Measurements from ENCODE around the gene FXYD6.

FXYD6 gene

GRCh38 chr11:117827521-117828511, 48.6 kb downstream of the FXYD6 start:
- peak; percentile 14 for DNase-seq

DNA sequence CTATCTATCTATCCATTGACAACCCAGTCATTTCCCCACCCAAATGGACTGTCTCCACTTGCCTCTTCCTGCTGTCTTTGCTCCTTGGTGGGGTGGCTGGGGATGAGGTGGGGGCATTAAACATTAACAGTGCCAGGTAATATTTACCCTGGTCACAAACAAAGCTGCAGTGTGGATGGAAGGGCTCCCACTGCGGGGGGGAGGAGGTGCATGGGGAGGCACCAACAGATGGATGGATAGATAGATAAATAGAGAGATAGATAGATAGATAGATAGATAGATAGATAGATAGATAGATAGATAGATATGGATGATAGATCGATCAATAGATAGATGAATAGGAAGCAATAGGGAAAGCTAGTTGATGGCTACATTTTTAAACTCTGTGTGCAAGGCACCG, 49.6 kb downstream of the FXYD6 start:
- no peak for DNase-seq

DNA sequence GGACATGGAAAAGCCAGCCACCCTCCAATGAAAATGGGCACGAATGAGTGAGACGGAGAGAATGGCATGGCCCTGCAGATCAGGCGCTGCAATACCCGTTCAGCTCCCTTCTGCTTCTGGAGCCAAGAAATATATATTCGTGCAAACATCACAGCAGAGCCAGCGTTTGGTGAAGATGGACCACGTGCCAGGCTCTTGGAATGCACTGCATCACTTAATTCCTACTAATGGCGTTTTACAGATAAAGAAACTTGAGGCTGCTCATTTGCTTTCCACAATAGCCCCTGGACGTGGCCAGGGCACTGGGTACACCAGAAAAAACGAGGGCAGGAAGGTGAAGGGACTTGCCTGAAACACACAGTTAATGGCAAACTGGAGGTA, 50.3 kb downstream of the FXYD6 start:
- DNase-seq = no peak

DNA sequence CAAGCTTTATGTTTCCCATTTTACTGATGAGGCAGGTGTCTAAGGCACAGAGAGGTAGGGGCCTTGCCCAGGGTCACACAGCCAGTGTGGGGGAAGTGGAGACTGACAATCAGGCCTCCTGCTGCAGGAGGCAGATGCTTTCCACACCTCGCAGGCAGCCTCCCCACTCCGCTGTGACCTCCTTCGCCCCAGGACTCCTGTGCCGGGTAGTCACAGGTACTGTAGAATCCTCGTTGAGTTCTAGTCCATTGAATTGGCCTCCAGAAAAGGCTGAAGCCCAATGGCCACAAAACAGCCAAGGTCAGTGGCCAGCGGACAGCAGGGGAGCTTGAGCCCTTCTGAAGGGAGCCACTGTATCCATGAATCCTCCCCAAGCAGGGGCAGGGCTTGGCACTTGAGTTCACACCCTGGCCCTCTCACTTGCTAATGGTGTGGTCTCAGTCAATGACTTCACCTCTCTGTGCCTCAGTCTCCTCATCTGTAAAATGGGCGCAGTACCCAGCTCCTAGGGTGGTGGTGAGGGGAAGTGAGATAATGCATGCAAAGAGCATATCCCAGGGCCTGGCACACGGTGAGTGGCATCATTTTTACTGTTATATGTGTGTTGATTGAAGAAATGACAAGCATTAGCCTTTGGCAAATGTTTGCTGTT, 50.8 kb downstream of the FXYD6 start:
- DNase-seq = no peak

DNA sequence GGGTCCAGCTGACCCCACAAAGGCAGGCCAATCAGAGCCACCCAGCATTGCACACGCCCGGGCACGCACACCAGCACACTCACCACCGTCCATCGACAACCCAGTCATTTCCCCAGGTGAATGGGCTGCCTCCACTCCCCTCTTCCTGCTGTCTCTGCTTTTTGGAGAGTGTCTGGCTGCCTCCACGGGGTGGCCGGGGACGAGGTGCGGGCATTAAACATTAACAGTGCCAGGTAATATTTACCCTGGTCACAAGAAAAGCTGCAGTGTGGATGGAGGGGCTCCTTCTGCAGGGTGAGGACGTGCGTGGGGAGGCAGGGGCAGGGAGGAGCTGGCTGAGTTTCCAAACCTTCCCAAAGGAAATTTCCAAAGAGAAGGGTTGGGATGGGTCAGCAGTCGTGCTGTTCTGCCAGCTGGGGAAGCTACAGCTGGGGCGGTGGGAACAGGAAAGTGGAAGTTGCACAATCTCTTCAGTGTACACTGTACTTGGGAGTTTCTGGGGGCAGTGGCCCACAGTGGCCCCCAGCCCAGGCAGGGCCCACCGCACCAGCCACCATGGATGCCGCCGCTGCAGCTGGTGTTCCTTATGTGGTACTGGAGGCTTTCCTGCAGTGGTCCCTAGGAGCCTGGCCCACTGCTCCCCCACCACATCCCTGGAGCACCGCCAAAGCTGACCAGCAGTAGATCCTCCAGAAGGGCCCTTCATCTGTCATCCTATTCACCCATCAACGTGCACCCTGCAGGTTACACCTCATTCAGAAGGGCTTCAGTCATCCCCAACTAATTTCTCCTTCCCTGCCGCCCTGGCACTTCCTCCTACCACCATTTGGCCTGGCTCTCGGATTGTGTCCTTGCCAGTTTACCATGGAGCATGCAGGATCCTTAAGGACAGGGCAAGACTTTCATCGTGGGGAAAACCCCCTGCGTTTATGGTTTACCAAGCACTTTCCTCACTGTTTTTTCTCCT, 51.6 kb downstream of the FXYD6 start, which contains the start of gene FXYD2:
TSS of gene FXYD2 (minus strand) at position 174 of the 967 bp plus-strand sequence. CDS start at position 108, 66 bp downstream.
- no peak for DNase-seq

- DNase-seq = no peak
These were observed 52.5 kb downstream of the FXYD6 start for GRCh38 chr11:117823946-117824420.

DNA sequence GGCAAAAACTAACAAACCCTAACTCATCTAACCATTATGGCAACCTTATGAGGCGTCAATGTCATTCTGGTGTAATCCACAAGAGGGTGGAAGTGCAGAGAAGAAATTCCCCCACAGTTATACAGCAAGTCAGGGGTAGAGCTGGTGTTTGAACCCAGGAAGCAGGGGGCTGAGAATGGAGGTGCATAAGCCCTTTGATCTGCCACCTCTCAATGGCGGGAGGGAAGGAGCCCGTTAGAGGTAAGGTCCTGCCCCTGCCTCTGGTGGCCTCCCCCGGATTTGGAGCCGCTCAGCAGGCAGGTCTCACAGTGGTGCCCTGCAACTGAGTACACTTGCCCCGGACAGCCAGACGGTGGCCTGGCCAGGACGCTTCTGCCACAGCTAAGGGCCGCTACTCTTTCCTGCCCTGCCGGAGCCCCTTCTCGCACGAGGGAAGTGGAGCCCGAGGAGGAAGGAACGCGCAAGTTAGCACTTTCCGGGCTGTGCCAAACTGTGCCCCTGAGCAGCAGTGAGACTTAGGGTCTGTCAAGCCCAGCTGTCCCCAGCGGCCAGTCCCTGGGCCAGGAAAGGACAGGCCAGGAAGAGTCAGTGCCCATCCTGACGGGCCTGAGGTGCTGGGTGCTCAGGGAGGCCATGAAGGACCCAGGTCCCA, 53.0 kb downstream of the FXYD6 start:
- DNase-seq = peak; percentile 42

DNA sequence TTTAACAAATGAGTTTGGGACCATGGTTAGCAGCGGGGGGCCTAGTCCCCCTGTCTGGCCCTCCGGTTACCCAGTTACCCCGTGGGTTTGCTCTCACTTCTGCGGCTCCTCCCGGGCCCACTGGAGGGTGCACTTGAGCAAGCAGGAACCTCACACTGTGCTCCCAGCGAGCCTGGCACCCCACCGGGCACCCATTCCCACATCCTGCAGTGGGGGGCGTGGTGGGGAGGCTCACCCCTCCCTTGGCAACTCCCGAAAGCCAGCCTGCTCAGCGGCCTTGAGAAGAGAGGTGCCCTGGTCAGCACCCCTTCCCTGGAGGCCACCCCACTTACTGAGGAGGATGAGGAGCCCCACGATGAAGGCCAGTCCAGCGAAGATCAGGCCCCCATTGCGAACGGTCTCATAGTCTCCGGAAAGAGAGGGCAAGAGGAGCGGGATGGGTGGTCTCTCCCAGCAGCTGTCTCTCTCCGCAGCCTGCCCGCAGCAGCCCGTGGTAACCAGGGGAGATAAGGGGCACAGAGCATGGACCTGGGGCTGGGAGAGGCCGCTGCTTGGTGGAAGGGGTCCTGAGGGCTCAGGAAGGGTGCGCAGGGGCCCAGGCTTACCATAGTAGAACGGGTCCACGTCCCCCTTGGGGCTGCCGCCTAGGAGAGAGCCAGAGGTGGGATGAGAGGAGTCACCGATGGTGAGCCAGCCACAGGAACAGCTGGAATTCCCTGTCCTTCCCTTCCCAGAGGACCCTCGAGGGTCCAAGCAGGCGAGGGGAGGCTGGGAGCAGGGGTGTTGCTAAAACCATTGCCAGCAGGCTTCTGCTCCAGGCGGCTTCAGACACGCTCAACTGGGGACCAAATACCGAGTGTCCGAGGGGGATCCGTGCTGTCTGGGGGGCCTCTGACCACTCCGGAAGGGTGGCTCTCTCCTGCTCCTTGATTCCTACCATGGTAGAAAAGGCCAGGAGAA, 54.1 kb downstream of the FXYD6 start:
- DNase-seq = peak; percentile 78

- DNase-seq = no peak
These were observed 55.0 kb downstream of the FXYD6 start for GRCh38 chr11:117821431-117821830.

DNA sequence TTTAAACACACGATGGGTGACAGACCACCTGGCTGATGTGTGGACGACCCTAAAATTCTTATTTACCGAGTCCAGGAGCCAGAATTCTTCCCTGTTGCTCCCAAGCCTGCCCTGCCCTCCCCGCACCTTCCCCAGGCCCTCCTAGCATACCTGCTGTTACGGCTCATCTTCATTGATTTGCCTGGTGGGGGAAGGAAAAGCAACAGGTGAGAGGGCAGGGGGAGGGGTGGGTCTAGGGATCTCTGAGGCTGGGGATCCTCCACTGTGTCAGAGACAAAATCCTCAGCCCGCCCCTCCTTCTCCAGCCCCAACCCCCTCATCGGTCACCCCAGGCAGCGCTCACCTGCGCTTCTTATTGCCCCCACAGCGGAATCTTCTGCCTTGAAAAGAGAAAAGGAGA, 55.9 kb downstream of the FXYD6 start:
- DNase-seq = no peak

- no peak for DNase-seq
These were observed 56.4 kb downstream of the FXYD6 start for GRCh38 chr11:117820071-117820470.

DNA sequence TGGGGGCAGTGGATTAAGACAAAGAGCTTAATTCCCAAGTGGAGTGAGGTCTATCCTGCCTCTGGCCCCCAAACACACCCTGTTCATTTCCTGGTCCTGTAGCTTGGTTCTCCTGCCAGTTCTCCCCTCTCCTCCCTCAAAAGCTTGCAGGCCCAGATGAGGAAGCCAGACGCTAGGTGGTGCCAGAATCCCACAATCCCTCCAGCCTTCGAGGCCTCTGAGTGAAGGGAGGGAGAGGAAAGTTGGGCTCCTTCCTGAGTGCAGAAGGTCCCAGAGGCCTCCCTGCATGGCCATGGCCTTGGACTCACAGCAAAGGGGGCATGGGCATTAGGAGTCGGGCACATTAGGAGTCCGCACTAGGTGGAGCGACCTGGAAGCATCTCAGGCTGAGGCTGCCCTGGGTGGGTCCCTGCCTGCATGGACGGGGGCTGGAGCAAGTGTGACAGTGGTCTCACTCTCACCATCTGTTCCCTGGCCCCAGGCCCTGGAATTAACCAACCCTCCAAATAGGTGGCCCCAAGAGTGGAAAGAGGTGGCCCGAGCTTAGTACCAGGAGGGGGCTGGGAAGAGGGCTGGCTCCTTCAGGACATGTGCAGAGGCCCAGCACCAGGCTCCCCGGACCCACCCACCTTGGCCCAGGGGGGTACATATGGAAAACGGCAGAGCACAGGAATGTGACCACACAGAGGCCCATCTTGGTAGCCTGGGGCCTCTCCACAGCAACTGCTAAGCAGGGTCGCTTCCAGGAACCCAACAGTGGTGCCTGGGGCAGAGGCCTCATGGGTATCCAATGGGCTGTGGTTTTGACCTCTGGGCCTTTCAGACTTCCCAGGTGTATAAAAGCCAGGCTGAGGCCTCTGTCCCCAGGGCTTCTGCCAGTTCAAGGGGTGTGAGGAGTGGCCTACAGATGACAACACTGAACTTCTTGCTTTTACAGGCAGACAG, 57.1 kb downstream of the FXYD6 start:
- DNase-seq = peak; percentile 29

DNA sequence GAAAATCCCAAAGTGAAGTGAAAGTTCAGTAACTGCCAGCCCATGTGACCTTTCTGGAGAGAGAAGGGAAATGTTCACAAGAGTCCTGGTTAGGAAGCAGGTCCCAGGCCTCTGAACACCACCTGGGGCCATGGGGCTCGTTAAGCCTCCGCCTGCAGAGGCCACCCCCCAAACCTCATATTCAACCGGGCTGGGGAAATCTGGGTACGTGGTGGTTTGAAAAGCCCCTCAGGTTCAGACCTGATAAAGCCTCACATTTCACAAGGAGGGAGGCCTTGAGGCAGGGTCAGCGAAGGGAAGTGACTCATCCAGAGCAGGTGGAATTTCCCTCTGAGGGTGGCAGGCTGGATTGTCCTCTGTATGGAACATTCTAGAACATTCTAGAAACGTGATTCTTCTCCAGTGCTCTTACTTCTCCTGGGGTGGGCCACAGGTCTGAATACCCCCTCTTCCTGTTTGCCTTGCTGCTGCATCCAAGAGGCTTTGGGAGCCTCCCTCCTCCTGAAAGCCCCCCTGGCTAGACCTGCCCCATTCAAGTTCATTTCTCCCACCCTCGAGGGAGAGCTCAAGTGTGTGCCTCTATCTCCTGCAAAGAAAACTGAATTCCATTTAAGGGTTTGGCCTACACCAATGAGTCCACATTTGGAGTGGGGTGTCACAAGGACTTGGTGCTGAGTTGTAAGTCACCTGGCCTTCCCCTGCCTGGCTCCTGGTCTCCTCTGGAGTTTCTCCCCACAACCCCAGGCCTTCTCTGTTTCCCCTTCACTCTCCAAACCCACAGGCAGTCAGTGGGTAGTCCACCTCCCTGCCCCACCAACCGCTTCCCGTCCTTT, 58.2 kb downstream of the FXYD6 start:
- DNase-seq = peak; percentile 62

DNA sequence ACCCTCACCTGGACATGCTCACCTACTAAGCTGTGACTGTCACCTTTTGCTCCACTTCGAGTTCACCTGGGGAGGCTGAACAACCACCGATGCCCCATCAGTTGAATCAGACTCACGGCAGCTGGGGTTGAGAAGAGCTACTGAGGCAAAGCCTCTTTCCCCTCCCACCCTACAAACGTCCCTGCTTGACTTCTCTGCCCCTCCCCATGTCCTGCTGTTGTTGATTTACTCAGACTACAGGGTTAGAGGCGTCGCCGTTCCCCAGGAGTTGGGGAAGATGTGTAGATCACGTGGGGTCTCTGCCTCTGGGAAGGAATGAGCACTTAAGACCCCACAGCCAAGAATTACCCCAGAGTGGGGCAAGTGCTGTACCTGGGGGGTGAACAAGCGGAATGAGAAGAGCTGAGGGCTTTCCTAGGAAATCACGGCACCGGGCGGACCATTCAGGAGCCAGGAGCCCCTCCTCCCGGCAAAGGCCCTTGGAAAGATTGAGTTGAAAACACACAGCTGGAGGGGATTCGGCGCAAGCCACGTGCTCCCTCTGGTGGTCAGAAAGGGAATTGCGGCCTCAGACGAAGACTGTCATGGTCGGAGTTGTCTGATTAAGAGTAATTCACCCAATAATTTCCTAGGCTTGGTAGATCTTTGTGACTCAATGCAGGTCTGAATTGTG, 59.0 kb downstream of the FXYD6 start:
- peak; percentile 94 for DNase-seq

DNA sequence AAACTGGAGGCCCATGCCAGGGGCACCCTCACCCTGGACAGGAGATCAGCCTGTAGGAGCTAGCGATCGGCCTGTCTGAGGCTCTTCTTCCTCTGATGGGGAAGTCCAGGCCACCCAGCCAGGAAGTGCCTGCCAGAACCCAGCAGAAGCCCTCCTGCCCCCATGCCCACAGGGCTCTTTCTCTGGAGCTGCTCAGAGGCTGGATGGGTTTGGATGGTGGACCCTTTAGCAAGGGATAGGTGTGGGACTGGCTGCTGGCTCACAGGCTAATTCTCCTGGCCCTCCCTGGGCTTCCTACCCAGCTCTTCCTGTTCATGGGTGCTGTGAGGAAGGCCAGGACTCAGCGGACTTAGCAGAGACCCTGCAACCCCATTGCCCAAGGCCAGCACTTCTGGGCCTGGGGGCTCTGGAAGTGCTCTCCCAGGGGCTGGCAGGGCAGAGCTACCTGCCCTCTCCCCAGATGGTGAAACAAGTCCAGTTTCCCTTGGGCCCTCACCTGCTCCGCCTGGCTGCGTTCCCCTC, 59.6 kb downstream of the FXYD6 start:
- DNase-seq = no peak

DNA sequence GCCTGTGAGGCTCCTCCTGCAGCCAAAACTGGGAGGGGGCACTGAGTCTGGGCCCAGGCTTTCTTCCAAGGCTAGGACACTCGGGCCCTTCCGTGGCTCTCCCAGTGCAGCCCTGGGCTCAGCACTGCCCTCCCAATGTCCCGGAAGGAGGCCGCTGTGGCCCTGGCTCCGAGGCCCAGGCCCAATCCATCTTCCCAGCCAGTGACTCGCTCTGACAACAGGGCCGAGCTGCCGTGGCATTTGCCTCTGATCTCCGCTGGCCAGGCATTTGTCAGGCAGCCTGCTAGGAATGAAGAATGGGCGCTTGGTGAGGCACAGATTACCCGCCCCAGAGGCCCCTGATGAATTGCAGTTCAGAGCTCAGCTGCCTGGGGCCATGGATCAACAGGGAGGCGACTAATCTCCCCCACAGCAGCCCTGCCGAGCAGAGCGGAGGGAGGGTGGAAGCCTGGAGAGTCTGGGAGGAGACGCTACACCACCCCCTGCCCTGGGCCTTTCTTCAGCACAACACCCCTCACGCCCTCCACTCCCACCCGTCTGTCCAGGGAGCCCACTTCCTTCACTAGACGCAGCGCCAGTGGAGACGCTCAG, 60.2 kb downstream of the FXYD6 start:
- no peak for DNase-seq

GRCh38 chr11:117815262-117815803, 61.1 kb downstream of the FXYD6 start:
- DNase-seq = peak; percentile 74
